ENCODE data around the gene LRP11.
"Not testable (repeated sequence)": the region's sequence is repeated elsewhere in the genome, so short reads cannot be mapped to it uniquely, and the experiment has no call there.

Gene LRP11

DNA sequence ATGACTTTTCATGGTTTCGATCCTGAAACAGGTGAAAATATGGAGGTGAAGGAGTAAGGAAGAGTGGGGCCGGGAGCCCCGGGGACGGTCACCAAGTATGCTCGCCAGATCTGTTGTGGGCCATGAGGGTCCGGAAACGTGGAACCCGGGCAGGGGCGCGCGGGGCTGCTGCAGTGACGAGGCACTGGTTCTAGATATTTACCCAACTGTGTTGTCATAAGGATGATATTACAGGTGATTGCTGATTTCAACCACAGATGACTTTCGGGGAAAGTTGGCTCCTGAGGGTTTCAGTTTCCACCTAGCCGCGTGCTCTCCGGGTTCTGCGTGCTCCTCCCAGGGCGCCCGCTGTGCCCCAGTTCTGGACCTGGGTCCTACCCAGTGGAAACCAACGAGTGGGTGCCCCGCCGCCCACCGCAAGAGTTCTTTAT, 46.6 kb upstream of the LRP11 start:
- no peak overlapping the region for H2AFZ ChIP-seq (ENCODE audit: low read length)
- peak; percentile 7 for DNase-seq
- TF ChIP-seq, protein P1, sequence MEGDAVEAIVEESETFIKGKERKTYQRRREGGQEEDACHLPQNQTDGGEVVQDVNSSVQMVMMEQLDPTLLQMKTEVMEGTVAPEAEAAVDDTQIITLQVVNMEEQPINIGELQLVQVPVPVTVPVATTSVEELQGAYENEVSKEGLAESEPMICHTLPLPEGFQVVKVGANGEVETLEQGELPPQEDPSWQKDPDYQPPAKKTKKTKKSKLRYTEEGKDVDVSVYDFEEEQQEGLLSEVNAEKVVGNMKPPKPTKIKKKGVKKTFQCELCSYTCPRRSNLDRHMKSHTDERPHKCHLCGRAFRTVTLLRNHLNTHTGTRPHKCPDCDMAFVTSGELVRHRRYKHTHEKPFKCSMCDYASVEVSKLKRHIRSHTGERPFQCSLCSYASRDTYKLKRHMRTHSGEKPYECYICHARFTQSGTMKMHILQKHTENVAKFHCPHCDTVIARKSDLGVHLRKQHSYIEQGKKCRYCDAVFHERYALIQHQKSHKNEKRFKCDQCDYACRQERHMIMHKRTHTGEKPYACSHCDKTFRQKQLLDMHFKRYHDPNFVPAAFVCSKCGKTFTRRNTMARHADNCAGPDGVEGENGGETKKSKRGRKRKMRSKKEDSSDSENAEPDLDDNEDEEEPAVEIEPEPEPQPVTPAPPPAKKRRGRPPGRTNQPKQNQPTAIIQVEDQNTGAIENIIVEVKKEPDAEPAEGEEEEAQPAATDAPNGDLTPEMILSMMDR (IDR thresholded peaks at IDR 0.05; ENCODE audit: low read length), result no peak
- TF ChIP-seq EZH2 (optimal IDR thresholded peaks at IDR 0.05; ENCODE audit: low read depth, low read length) (no peak), EZH2phosphoT487 (IDR thresholded peaks at IDR 0.05; ENCODE audit: low read length) (no peak)
- peaks cover 79% of the 10 kb centered on the region for H3K27me3 ChIP-seq (replicated peaks; ENCODE audit: insufficient read depth, low read length)
- H3K4me2 ChIP-seq (ENCODE audit: low read depth, low read length), result no peak overlapping the region
- H3K27ac ChIP-seq (ENCODE audit: low read length), result no peak overlapping the region
- H3K4me1 ChIP-seq (ENCODE audit: low read length), result no peaks in the 10 kb centered on the region
- H3K9me2 ChIP-seq (replicated peaks; ENCODE audit: insufficient read depth, low read length), result no peaks in the 10 kb centered on the region
- no peaks in the 10 kb centered on the region for H3K36me3 ChIP-seq (replicated peaks; ENCODE audit: insufficient read depth, low read length)
- no peak overlapping the region for H3K9ac ChIP-seq (ENCODE audit: low read length)
- H4K20me1 ChIP-seq (ENCODE audit: insufficient read depth, low read length), result no peaks in the 10 kb centered on the region
- H3K9me3 ChIP-seq (replicated peaks; ENCODE audit: insufficient read depth, low read length), result no peaks in the 10 kb centered on the region
- no peaks in the 10 kb centered on the region for H3F3A ChIP-seq (ENCODE audit: insufficient read depth, low read length)
- no peaks in the 10 kb centered on the region for H3K79me2 ChIP-seq (ENCODE audit: low read length)
- no peak overlapping the region for H3K4me3 ChIP-seq (ENCODE audit: low read length)

DNA sequence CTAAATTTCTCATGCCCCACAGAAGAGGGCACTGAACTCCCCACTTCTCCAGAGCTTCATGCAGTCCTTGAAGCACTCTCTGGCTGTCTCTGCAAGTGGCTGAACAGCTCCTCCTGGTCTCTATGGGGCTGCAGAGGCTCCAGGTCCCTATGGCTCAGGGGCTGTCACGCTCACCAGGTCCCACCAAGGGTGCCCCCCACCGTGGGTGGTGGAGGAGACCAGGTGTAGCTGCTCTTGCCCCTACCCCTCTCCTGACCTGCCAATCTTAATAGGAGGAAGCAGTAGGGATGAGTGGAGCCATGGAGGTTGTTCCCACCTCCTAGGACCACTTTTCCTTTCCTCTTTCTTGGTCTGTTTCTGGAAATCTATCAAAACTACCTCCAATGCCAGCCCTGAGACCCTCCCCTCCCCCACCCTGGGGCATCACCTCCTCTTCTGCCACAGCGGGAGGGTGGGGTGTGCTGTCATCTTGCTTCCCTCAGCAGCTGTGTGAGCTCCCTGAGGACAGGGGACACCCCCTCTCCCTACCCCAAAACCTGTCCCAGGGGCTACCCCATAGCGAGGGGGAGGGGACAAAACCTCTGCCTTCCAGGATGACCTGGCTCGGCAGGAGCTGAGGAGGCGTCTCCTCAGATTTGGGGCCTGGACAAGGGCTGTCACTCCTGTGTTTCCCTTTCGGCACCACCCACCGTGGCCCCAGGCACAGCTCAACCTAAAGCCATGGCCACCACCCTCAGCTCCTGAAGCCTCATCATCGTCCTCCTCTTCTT, 45.7 kb upstream of the LRP11 start:
- no peaks in the 10 kb centered on the region for H3K9me3 ChIP-seq (replicated peaks; ENCODE audit: insufficient read depth, low read length)
- H3K4me2 ChIP-seq (ENCODE audit: low read depth, low read length), result no peak overlapping the region
- H4K20me1 ChIP-seq (ENCODE audit: insufficient read depth, low read length), result no peaks in the 10 kb centered on the region
- no peaks in the 10 kb centered on the region for H3K36me3 ChIP-seq (replicated peaks; ENCODE audit: insufficient read depth, low read length)
- peaks cover 79% of the 10 kb centered on the region for H3K27me3 ChIP-seq (replicated peaks; ENCODE audit: insufficient read depth, low read length)
- no peak overlapping the region for H2AFZ ChIP-seq (ENCODE audit: low read length)
- H3K79me2 ChIP-seq (ENCODE audit: low read length), result no peaks in the 10 kb centered on the region
- no peak for DNase-seq
- no peak overlapping the region for H3K4me3 ChIP-seq (ENCODE audit: low read length)
- TF ChIP-seq, protein P1 (IDR thresholded peaks at IDR 0.05; ENCODE audit: low read length), result no peak
- no peak for TF ChIP-seq EZH2phosphoT487 (IDR thresholded peaks at IDR 0.05; ENCODE audit: low read length)
- TF ChIP-seq EZH2 (optimal IDR thresholded peaks at IDR 0.05; ENCODE audit: low read depth, low read length), result no peak
- H3K9me2 ChIP-seq (replicated peaks; ENCODE audit: insufficient read depth, low read length), result no peaks in the 10 kb centered on the region
- H3K4me1 ChIP-seq (ENCODE audit: low read length), result no peaks in the 10 kb centered on the region
- no peak overlapping the region for H3K27ac ChIP-seq (ENCODE audit: low read length)
- no peaks in the 10 kb centered on the region for H3F3A ChIP-seq (ENCODE audit: insufficient read depth, low read length)
- no peak overlapping the region for H3K9ac ChIP-seq (ENCODE audit: low read length)

- not testable (repeated sequence) for H3K4me2 ChIP-seq (ENCODE audit: low read depth, low read length); DNase-seq; H3K9me2 ChIP-seq (replicated peaks; ENCODE audit: insufficient read depth, low read length); H2AFZ ChIP-seq (ENCODE audit: low read length); H3K9me3 ChIP-seq (replicated peaks; ENCODE audit: insufficient read depth, low read length); H3K4me3 ChIP-seq (ENCODE audit: low read length); H3K4me1 ChIP-seq (ENCODE audit: low read length); H3F3A ChIP-seq (ENCODE audit: insufficient read depth, low read length); H3K27ac ChIP-seq (ENCODE audit: low read length); H3K9ac ChIP-seq (ENCODE audit: low read length); H3K36me3 ChIP-seq (replicated peaks; ENCODE audit: insufficient read depth, low read length); H4K20me1 ChIP-seq (ENCODE audit: insufficient read depth, low read length); H3K79me2 ChIP-seq (ENCODE audit: low read length)
- peaks cover 79% of the 10 kb centered on the region for H3K27me3 ChIP-seq (replicated peaks; ENCODE audit: insufficient read depth, low read length)
Measured at GRCh38 chr6:149908480-149908879, 44.3 kb upstream of the LRP11 start.

DNA sequence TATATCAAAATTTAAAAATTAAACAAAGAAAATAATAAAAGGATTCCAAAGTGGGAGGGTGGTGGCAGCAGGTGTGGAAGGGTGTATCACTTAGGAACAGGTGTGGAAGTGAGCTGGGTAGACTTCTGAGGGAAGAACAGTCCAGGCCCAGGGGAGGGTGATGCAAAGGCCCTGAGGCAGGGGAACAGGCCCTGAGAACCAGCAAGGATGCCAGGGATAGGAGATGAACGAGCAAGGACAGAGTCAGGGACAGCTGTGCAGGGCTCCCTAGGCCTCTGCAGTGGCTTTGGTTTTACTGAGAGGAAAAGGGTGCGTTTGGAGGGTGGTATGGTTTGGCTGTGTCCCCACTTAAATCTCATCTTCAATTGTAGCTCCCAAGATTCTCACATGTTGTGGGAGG, 43.2 kb upstream of the LRP11 start:
- Histone ChIP-seq H2AFZ (ENCODE audit: low read length) (no peak overlapping the region), H3K27ac (ENCODE audit: low read length) (no peak overlapping the region), H3K9me2 (replicated peaks; ENCODE audit: insufficient read depth, low read length) (no peaks in the 10 kb centered on the region), H3K9ac (ENCODE audit: low read length) (no peak overlapping the region), H3K4me1 (ENCODE audit: low read length) (no peaks in the 10 kb centered on the region), H4K20me1 (ENCODE audit: insufficient read depth, low read length) (no peaks in the 10 kb centered on the region), H3K9me3 (replicated peaks; ENCODE audit: insufficient read depth, low read length) (no peaks in the 10 kb centered on the region), H3F3A (ENCODE audit: insufficient read depth, low read length) (no peaks in the 10 kb centered on the region), H3K79me2 (ENCODE audit: low read length) (no peaks in the 10 kb centered on the region), H3K27me3 (replicated peaks; ENCODE audit: insufficient read depth, low read length) (peaks cover 79% of the 10 kb centered on the region), H3K4me2 (ENCODE audit: low read depth, low read length) (no peak overlapping the region), H3K36me3 (replicated peaks; ENCODE audit: insufficient read depth, low read length) (no peaks in the 10 kb centered on the region), H3K4me3 (ENCODE audit: low read length) (no peak overlapping the region)
- TF ChIP-seq EZH2 (optimal IDR thresholded peaks at IDR 0.05; ENCODE audit: low read depth, low read length) (no peak), EZH2phosphoT487 (IDR thresholded peaks at IDR 0.05; ENCODE audit: low read length) (no peak)
- TF ChIP-seq, protein P1 (IDR thresholded peaks at IDR 0.05; ENCODE audit: low read length), result no peak
- no peak for DNase-seq

All from MM.1S (cell line).